GM12878 (cell line): ENCODE data around the gene LANCL2. TPM values are rescaled to one million over a fixed set of nuclear protein-coding genes. Genes with fewer than 3 reads are reported as not detected.

Experiments
- ATAC-seq: fragments of 200-7000 bp; cut with Tn5 transposase; 3 replicates; pipeline ENCODE4 v1.9.1; 2020; ENCODE audit warnings: mild to moderate bottlenecking, moderate library complexity
- BruUV-seq: library from RNA; stranded (reverse); fragments of 400-500 nt; replicated peaks from 2 replicates; lab custom pipeline; 2021; lab: Mats Ljungman, UMichigan
- CTCF ChIA-PET: fragments of 300-600 bp; sonication (Branson Sonifier 250); formaldehyde crosslinking; extraction: SDS; loops from one replicate; lab custom pipeline; 2021; ENCODE audit warnings: inconsistent platforms; lab: Yijun Ruan, JAX
- POLR2A ChIA-PET: fragments of 350-600 bp; formaldehyde crosslinking; extraction: SDS; loops from one replicate; lab custom pipeline; 2021; ENCODE audit warnings: inconsistent platforms; lab: Charles Lee
- RAD21 ChIA-PET: fragments of 300-600 bp; sonication (Branson Sonifier 250); formaldehyde crosslinking; loops from one replicate; lab custom pipeline; 2023; ENCODE audit warnings: antibody characterized with exemption; ENCODE audit not compliant: unreplicated experiment; lab: Charles Lee
- SMC1A ChIA-PET: fragments of 300-600 bp; sonication (Branson Sonifier 250); formaldehyde crosslinking; loops from one replicate; lab custom pipeline; 2023; ENCODE audit not compliant: unreplicated experiment, uncharacterized antibody; lab: Charles Lee
- DNase-seq: peaks from one replicate; pipeline ENCODE4 v3.0.0-alpha.2; 2011; ENCODE audit warnings: low read depth, low spot score
- FAIRE-seq: peaks from 3 replicates; lab custom pipeline; 2011; peaks lifted over from hg19 to GRCh38; lab: Jason Lieb, UNC
- H2AFZ ChIP-seq: 2 replicates; pipeline ENCODE4 v1.6.0; 2011; ENCODE audit warnings: low read depth, low read length, control low read depth; ENCODE audit not compliant: control insufficient read depth
- H3K27ac ChIP-seq: 2 replicates; pipeline ENCODE4 v1.5.1; 2011; ENCODE audit warnings: control low read depth; ENCODE audit not compliant: control insufficient read depth, insufficient read depth
- H3K27me3 ChIP-seq, 2 experiments: replicated peaks in 1 of 2; 2 replicates each; pipeline versions ENCODE4 v1.6.0 to v1.6.1; 2011; ENCODE audit warnings: low read length in 1 of 2; ENCODE audit not compliant: control insufficient read depth in 2 of 2, insufficient read depth in 2 of 2
- H3K36me3 ChIP-seq, 2 experiments: 2 replicates each; pipeline ENCODE4 v1.5.1; 2011; ENCODE audit warnings: low read length in 1 of 2; ENCODE audit not compliant: control insufficient read depth in 2 of 2, insufficient read depth in 2 of 2
- H3K4me1 ChIP-seq: 2 replicates; pipeline ENCODE4 v1.6.1; 2011; ENCODE audit warnings: mild to moderate bottlenecking, low read length, moderate library complexity, mixed read lengths; ENCODE audit not compliant: control insufficient read depth, insufficient read depth
- H3K4me2 ChIP-seq: 2 replicates; pipeline ENCODE4 v1.6.0; 2011; ENCODE audit warnings: control low read depth; ENCODE audit not compliant: control insufficient read depth, insufficient read depth
- H3K4me3 ChIP-seq: fragments of 200-600 bp; sonication (generic); 2 replicates; pipeline ENCODE4 v1.5.1; 2016
- H3K79me2 ChIP-seq: 2 replicates; pipeline ENCODE4 v1.6.0; 2011; ENCODE audit warnings: low read length; ENCODE audit not compliant: control insufficient read depth, insufficient read depth
- H3K9ac ChIP-seq: 2 replicates; pipeline ENCODE4 v1.8.0; 2011; ENCODE audit warnings: low read length, control low read depth, mixed read lengths; ENCODE audit not compliant: control insufficient read depth, insufficient read depth
- H3K9me3 ChIP-seq: replicated peaks from 3 replicates; pipeline ENCODE4 v1.5.1; 2011; ENCODE audit warnings: mild to moderate bottlenecking, low read length; ENCODE audit not compliant: control insufficient read depth, insufficient read depth
- H4K20me1 ChIP-seq: 2 replicates; pipeline ENCODE4 v1.6.0; 2011; ENCODE audit not compliant: control insufficient read depth, insufficient read depth
- NR2C1 ChIP-seq: fragments of 450-650 bp; IDR thresholded peaks from 2 replicates; pipeline ENCODE4 v1.6.1; 2017; ENCODE audit warnings: antibody characterized with exemption, mild to moderate bottlenecking, moderate library complexity
- NR2F1 ChIP-seq: fragments of 450-650 bp; conservative IDR thresholded peaks from 2 replicates; pipeline ENCODE4 v1.6.1; 2017; ENCODE audit warnings: mild to moderate bottlenecking
- POLR2A ChIP-seq: IDR thresholded peaks from 2 replicates; pipeline ENCODE4 v1.6.1; 2011; ENCODE audit warnings: low read depth, mild to moderate bottlenecking, low read length
- POLR2AphosphoS5 ChIP-seq: IDR thresholded peaks from 2 replicates; pipeline ENCODE4 v1.6.1; 2011; ENCODE audit warnings: mild to moderate bottlenecking, low read length, inconsistent platforms
- WGBS: methylation state at CpG from one replicate; pipeline ENCODE4 v1.1.6; 2016; ENCODE audit warnings: low lambda C conversion rate; ENCODE audit not compliant: insufficient replicate concordance, insufficient coverage; ENCODE audit errors: missing lambda C conversion rate; 5-methylcytosine and 5-hydroxymethylcytosine counted together
- in situ Hi-C: fragments of 300-500 bp; cut with MboI; formaldehyde crosslinking; loops from 9 replicates; pipeline ENCODE4 v1.14.3; 2018; ENCODE audit warnings: mixed read lengths
- intact Hi-C: fragments of 100-400 bp; cut with micrococcal nuclease; formaldehyde crosslinking; loops from one replicate; pipeline ENCODE4 v1.14.2; 2022; ENCODE audit not compliant: unreplicated experiment
- polyA plus RNA-seq, 11 experiments: library from polyadenylated mRNA; depleted of rRNA in 4 of 11; unstranded in 6 of 11; stranded (reverse) in 5 of 11; fragments of >200 nt; fragmentation: Nextera tagmentation in 4 of 11; fragmentation: Illumina TruSeq in 1 of 11; extraction: Ambion mirVana in 4 of 11; extraction: Trizol in 1 of 11; gene quantifications; 1 replicate in 1 of 11; 2 replicates in 10 of 11; pipeline versions ENCODE4 v1.2.1 to v1.2.3, GENCODE V29; 2011 to 2016; ENCODE audit warnings: inconsistent platforms in 2 of 11, missing spikeins in 2 of 11, low read depth in 1 of 11
- total RNA-seq, 4 experiments: library from RNA; depleted of rRNA in 3 of 4; stranded (reverse); fragments of >200 nt in 3 of 4; fragmentation: Illumina TruSeq in 1 of 4; extraction: Trizol in 1 of 4; gene quantifications; 2 replicates each; pipeline versions ENCODE4 v1.2.1 to v1.2.3, GENCODE V29; 2013 to 2021

Gene LANCL2
- total and polyA plus RNA-seq, 10 of the 15 experiments (the other 5 are each of a cell fraction or from before 2014, with no cell fraction given), result 8.1 to 28.6 (median 16.4) TPM

DNA sequence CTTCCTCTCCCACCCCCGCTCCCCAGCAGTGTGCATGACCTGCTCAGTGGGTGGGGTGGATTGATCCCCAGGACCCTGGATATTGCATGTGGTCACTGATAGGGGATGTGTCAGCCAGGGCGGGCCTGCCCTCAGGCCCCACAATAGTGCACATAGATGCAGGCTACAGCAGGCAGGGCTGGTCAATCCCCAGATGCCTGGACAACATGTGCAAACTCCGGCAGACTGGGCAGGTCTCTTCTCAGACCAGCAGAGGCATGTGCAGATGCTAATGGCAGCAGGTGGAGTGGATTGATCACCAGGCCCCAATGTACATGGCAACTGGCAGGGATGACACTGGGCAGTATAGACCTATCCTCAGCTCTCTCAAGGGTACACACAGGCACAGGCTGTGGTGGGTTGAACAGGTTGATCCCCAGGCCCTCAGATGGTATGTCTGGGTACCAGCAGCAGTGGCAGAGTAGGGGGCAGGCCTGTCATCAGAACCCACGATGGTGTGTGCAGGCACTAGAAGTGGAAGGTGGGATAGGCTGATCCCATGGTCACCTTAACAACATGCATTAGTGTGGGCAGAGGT lies 98.6 kb downstream of the LANCL2 start:
- Histone ChIP-seq H3K79me2 (no peaks in the 10 kb centered on the region), H3K4me1 (no peaks in the 10 kb centered on the region), H2AFZ (no peak overlapping the region), H4K20me1 (no peaks in the 10 kb centered on the region), H3K27me3 (no peaks in the 10 kb centered on the region), H3K4me3 (no peak overlapping the region), H3K36me3 (peaks cover 15 to 24% of the 10 kb centered on the region in 2 experiments), H3K9ac (no peak overlapping the region), H3K27ac (no peak overlapping the region), H3K4me2 (no peak overlapping the region), H3K9me3 (peaks cover 22% of the 10 kb centered on the region)
- in situ Hi-C loops (no loop called here), intact Hi-C loops (no loop called here)
- ATAC-seq (no peak; the same call in 1 of the 3 replicates), DNase-seq (no peak), FAIRE-seq (no peak)
- SMC1A ChIA-PET, result no interaction called here
- 98% methylated on average over 4 of the region's 4 CpGs for WGBS
- POLR2A ChIA-PET, result no interaction called here
- BruUV-seq, result no TSS peak
- CTCF ChIA-PET, result no interaction called here
- TF ChIP-seq POLR2A (peak; percentile 39), NR2C1 (no peak)
- RAD21 ChIA-PET, result no interaction called here

DNA sequence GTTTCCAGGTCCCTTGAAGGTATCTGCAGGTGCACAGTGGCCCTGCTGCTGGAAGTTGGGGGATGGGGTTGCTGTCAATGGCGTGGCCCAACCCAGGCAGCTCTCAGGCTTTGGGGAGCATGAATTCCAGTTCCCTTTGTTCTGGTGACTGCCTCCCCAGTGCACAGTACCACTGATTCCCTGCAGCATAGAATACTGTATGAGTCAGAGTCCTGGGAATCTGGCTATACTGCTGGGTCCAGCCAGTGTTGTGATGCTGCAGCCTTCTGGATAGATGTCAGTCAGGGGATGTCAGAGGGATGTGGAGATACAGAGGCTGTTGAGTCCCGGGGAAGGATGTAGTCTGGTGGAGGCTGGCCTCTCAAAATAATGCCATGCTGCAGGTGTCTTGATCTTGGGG lies 99.3 kb downstream of the LANCL2 start:
- Histone ChIP-seq H3K27me3 (no peaks in the 10 kb centered on the region), H3K79me2 (no peaks in the 10 kb centered on the region), H3K4me3 (no peak overlapping the region), H3K27ac (no peak overlapping the region), H3K4me1 (no peaks in the 10 kb centered on the region), H3K9me3 (peaks cover 21% of the 10 kb centered on the region), H4K20me1 (no peaks in the 10 kb centered on the region), H3K9ac (no peak overlapping the region), H3K36me3 (peaks cover 15 to 24% of the 10 kb centered on the region in 2 experiments), H3K4me2 (no peak overlapping the region), H2AFZ (no peak overlapping the region)
- ATAC-seq (no peak), DNase-seq (no peak), FAIRE-seq (no peak)
- BruUV-seq, result no TSS peak
- 0 out of 2 replicates have a peak, but pooled peaks have one; percentile 31 for TF ChIP-seq POLR2AphosphoS5
- TF ChIP-seq NR2F1, result no peak
- TF ChIP-seq POLR2A, result 0 out of 2 replicates have a peak, but pooled peaks have one; percentile 1
- RAD21 ChIA-PET, result interaction anchor here (0.8 kb wide), 1 partner anchor 98 kb away, joined by 3 read pairs; no protein-coding TSS in a partner anchor
- POLR2A ChIA-PET, result no interaction called here
- in situ Hi-C loops (no loop called here), intact Hi-C loops (no loop called here)
- WGBS, result 100% methylated on average over 2 of the region's 2 CpGs
- SMC1A ChIA-PET, result no interaction called here
- CTCF ChIA-PET, result no interaction called here
